HepG2 (cell line): ENCODE measurements around the gene MLX. TPM values are rescaled to one million over a fixed set of nuclear protein-coding genes. Genes with fewer than 3 reads are reported as not detected.

Source experiments
- GLI4 ChIP-seq: sonication (generic); formaldehyde crosslinking; IDR thresholded peaks from 2 replicates; pipeline ENCODE4 v1.5.1; 2020; ENCODE audit warnings: missing genetic modification reagents, mild to moderate bottlenecking, moderate library complexity, borderline replicate concordance
- HBP1 ChIP-seq: IDR thresholded peaks from 2 replicates; pipeline ENCODE4 v1.6.1; 2016; ENCODE audit warnings: low read depth, control low read depth
- JARID2 ChIP-seq: sonication (generic); formaldehyde crosslinking; IDR thresholded peaks from 2 replicates; pipeline ENCODE4 v1.8.1; 2023; ENCODE audit warnings: missing genetic modification reagents, inconsistent platforms; ENCODE audit not compliant: insufficient replicate concordance
- MBD4 ChIP-seq: IDR thresholded peaks from 2 replicates; pipeline ENCODE4 v1.6.1; 2012; ENCODE audit warnings: low read length, inconsistent platforms, borderline replicate concordance
- MTF2 ChIP-seq: sonication (generic); formaldehyde crosslinking; IDR thresholded peaks from 2 replicates; pipeline ENCODE4 v1.5.0; 2020; ENCODE audit warnings: missing genetic modification reagents, borderline replicate concordance
- NFATC3 ChIP-seq: sonication (generic); formaldehyde crosslinking; IDR thresholded peaks from 2 replicates; pipeline ENCODE4 v1.5.1; 2020; ENCODE audit warnings: mild to moderate bottlenecking, missing genetic modification reagents
- PTBP1 ChIP-seq: fragments of 200-400 bp; formaldehyde crosslinking; IDR thresholded peaks from 2 replicates; pipeline ENCODE4 v1.6.1; 2018; ENCODE audit warnings: low read length, low read depth; ENCODE audit not compliant: poor library complexity, severe bottlenecking
- RARA ChIP-seq: IDR thresholded peaks from 2 replicates; pipeline ENCODE4 v1.6.1; 2016; ENCODE audit warnings: missing genetic modification reagents, missing compliant biosample characterization
- SMAD1 ChIP-seq: sonication (generic); formaldehyde crosslinking; IDR thresholded peaks from 2 replicates; pipeline ENCODE4 v1.4.0; 2020; ENCODE audit warnings: missing genetic modification reagents, low read depth, mild to moderate bottlenecking, borderline replicate concordance
- ZFP91 ChIP-seq: sonication (generic); formaldehyde crosslinking; IDR thresholded peaks from 2 replicates; pipeline ENCODE4 v1.9.0; 2022; ENCODE audit warnings: missing genetic modification reagents, mild to moderate bottlenecking, borderline replicate concordance
- ZNF235 ChIP-seq: sonication (generic); formaldehyde crosslinking; IDR thresholded peaks from 2 replicates; pipeline ENCODE4 v1.8.1; 2023; ENCODE audit warnings: mild to moderate bottlenecking, missing genetic modification reagents, borderline replicate concordance
- ZNF253 ChIP-seq: sonication (generic); formaldehyde crosslinking; IDR thresholded peaks from 2 replicates; pipeline ENCODE4 v1.8.0; 2022; ENCODE audit warnings: mild to moderate bottlenecking, missing genetic modification reagents, borderline replicate concordance
- ZNF281 ChIP-seq: sonication (generic); formaldehyde crosslinking; IDR thresholded peaks from 2 replicates; pipeline ENCODE4 v1.4.0; 2020; ENCODE audit warnings: missing genetic modification reagents, borderline replicate concordance
- ZNF768 ChIP-seq: sonication (generic); formaldehyde crosslinking; IDR thresholded peaks from 2 replicates; pipeline ENCODE4 v1.4.0; 2020; ENCODE audit warnings: missing genetic modification reagents
- polyA plus RNA-seq, 8 experiments: library from polyadenylated mRNA; depleted of rRNA in 3 of 8; stranded (reverse) in 7 of 8; unstranded in 1 of 8; fragments of >200 nt; fragmentation: Illumina TruSeq in 4 of 8; extraction: Trizol in 4 of 8; gene quantifications; 2 replicates each; pipeline versions ENCODE4 v1.2.1 to v1.2.3, GENCODE V29; 2011 to 2016; ENCODE audit warnings: low read depth in 4 of 8, missing spikeins in 1 of 8, mixed read lengths in 1 of 8; ENCODE audit not compliant: insufficient read depth in 1 of 8
- total RNA-seq, 5 experiments: library from RNA; depleted of rRNA; stranded (reverse); fragments of >200 nt; fragmentation: Illumina TruSeq; extraction: Trizol; gene quantifications; 2 replicates each; pipeline ENCODE4 v1.2.3, GENCODE V29; 2016; ENCODE audit warnings: low read depth in 1 of 5
- TF ChIP-seq, protein P1 (sequence below): sonication (generic); formaldehyde crosslinking; IDR thresholded peaks from 2 replicates; pipeline ENCODE4 v1.5.0; 2020; ENCODE audit warnings: mild to moderate bottlenecking, missing genetic modification reagents, borderline replicate concordance

The MLX gene
- total and polyA plus RNA-seq, 2 of the 13 experiments (the other 11 are each of a cell fraction or from before 2014, with no cell fraction given): 38.9 to 74.4 TPM

GRCh38 chr17:42522263-42522790 lies 44.6 kb upstream of the MLX start (continued):
- TF ChIP-seq, protein P1, sequence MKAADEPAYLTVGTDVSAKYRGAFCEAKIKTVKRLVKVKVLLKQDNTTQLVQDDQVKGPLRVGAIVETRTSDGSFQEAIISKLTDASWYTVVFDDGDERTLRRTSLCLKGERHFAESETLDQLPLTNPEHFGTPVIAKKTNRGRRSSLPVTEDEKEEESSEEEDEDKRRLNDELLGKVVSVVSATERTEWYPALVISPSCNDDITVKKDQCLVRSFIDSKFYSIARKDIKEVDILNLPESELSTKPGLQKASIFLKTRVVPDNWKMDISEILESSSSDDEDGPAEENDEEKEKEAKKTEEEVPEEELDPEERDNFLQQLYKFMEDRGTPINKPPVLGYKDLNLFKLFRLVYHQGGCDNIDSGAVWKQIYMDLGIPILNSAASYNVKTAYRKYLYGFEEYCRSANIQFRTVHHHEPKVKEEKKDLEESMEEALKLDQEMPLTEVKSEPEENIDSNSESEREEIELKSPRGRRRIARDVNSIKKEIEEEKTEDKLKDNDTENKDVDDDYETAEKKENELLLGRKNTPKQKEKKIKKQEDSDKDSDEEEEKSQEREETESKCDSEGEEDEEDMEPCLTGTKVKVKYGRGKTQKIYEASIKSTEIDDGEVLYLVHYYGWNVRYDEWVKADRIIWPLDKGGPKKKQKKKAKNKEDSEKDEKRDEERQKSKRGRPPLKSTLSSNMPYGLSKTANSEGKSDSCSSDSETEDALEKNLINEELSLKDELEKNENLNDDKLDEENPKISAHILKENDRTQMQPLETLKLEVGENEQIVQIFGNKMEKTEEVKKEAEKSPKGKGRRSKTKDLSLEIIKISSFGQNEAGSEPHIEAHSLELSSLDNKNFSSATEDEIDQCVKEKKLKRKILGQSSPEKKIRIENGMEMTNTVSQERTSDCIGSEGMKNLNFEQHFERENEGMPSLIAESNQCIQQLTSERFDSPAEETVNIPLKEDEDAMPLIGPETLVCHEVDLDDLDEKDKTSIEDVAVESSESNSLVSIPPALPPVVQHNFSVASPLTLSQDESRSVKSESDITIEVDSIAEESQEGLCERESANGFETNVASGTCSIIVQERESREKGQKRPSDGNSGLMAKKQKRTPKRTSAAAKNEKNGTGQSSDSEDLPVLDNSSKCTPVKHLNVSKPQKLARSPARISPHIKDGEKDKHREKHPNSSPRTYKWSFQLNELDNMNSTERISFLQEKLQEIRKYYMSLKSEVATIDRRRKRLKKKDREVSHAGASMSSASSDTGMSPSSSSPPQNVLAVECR (CRISPR knock-in tag): peak; percentile 62; the same call in 1 of the 2 replicates
- TF ChIP-seq ZFP91 (CRISPR knock-in tag) (0 out of 2 replicates have a peak, but pooled peaks have one; percentile 45), MTF2 (CRISPR knock-in tag) (no peak), GLI4 (no peak), ZNF253 (CRISPR knock-in tag) (no peak), MBD4 (no peak), NFATC3 (CRISPR knock-in tag) (no peak), RARA (CRISPR knock-in tag) (peak; percentile 87), SMAD1 (CRISPR knock-in tag) (no peak), JARID2 (no peak), ZNF235 (CRISPR knock-in tag) (no peak), ZNF281 (CRISPR knock-in tag) (peak; percentile 25; the same call in 1 of the 2 replicates), ZNF768 (CRISPR knock-in tag) (no peak), PTBP1 (no peak), HBP1 (no peak)
